BJ (cell line): Measurements from ENCODE around the gene ALMS1. TPM values are rescaled to one million over a fixed set of nuclear protein-coding genes. Genes with fewer than 3 reads are reported as not detected.

Source experiments
- CTCF ChIA-PET: fragments of 350-600 bp; formaldehyde crosslinking; extraction: SDS; loops from one replicate; lab custom pipeline; 2021; ENCODE audit warnings: antibody characterized with exemption, inconsistent platforms; lab: Yijun Ruan, JAX
- POLR2A ChIA-PET: fragments of 300-600 bp; sonication (Branson Sonifier 250); formaldehyde crosslinking; extraction: SDS; loops from one replicate; lab custom pipeline; 2021; ENCODE audit warnings: antibody characterized with exemption; lab: Charles Lee
- DNase-seq: peaks from one replicate; pipeline ENCODE4 v3.0.0-alpha.2; 2011; ENCODE audit warnings: low read depth
- H3K27me3 ChIP-seq: 2 replicates; pipeline ENCODE4 v1.6.0; 2011; ENCODE audit warnings: low read length; ENCODE audit not compliant: control insufficient read depth, insufficient read depth
- H3K36me3 ChIP-seq: 2 replicates; pipeline ENCODE4 v1.5.1; 2011; ENCODE audit warnings: low read length; ENCODE audit not compliant: control insufficient read depth, insufficient read depth
- H3K4me3 ChIP-seq: 2 replicates; pipeline ENCODE4 v1.5.1; 2011; ENCODE audit warnings: low read depth, mild to moderate bottlenecking, control low read depth, low read length
- CTCF ChIP-seq: IDR thresholded peaks from 2 replicates; pipeline ENCODE4 v1.5.1; 2011; ENCODE audit warnings: low read depth, mild to moderate bottlenecking, control low read depth, inconsistent platforms, low read length, moderate library complexity; ENCODE audit not compliant: insufficient read depth
- polyA plus RNA-seq: library from polyadenylated mRNA; depleted of rRNA; stranded (reverse); fragments of >200 nt; gene quantifications from 2 replicates; pipeline ENCODE4 v1.2.3, GENCODE V29; 2011

The ALMS1 gene
- polyA plus RNA-seq, 1 experiment = 10.3 TPM

- TF ChIP-seq CTCF = no peak
- Histone ChIP-seq H3K27me3 (no peaks in the 10 kb centered on the region), H3K36me3 (0 out of 2 replicates have a peak, but pooled peaks cover 2% of the 10 kb centered on the region), H3K4me3 (no peak overlapping the region)
- CTCF ChIA-PET = no interaction called here
- POLR2A ChIA-PET = no interaction called here
- no peak for DNase-seq
These were observed 50.4 kb downstream of the ALMS1 start for GRCh38 chr2:73436019-73436418.

- Histone ChIP-seq H3K4me3 (no peak overlapping the region), H3K27me3 (no peaks in the 10 kb centered on the region), H3K36me3 (peaks cover 2% of the 10 kb centered on the region; the same call in 1 of the 2 replicates)
- no peak for DNase-seq
- ChIA-PET CTCF (no interaction called here), POLR2A (no interaction called here)
- TF ChIP-seq CTCF = no peak
These were observed 58.6 kb downstream of the ALMS1 start for GRCh38 chr2:73444202-73444601.

GRCh38 chr2:73448856-73449255 lies 63.2 kb downstream of the ALMS1 start:
- no peaks in the 10 kb centered on the region for H3K27me3 ChIP-seq
- DNase-seq = no peak
- no peak for TF ChIP-seq CTCF
- no peak overlapping the region for H3K4me3 ChIP-seq
- ChIA-PET CTCF (no interaction called here), POLR2A (no interaction called here)
- peaks cover 6% of the 10 kb centered on the region for H3K36me3 ChIP-seq

- ChIA-PET POLR2A (no interaction called here), CTCF (interaction anchor here (1.3 kb wide), 1 partner anchor 39 kb away, joined by 3 read pairs; no protein-coding TSS in a partner anchor)
- no peak for DNase-seq
- Histone ChIP-seq H3K36me3 (peaks cover 6% of the 10 kb centered on the region), H3K27me3 (no peaks in the 10 kb centered on the region), H3K4me3 (no peak overlapping the region)
- no peak for TF ChIP-seq CTCF
These were observed 63.8 kb downstream of the ALMS1 start for GRCh38 chr2:73449404-73449803.

GRCh38 chr2:73451263-73451972 lies 65.8 kb downstream of the ALMS1 start:
- CTCF ChIA-PET = no interaction called here
- no peak for TF ChIP-seq CTCF
- no peak overlapping the region for H3K4me3 ChIP-seq
- DNase-seq = no peak
- POLR2A ChIA-PET = no interaction called here
- H3K27me3 ChIP-seq = no peaks in the 10 kb centered on the region
- H3K36me3 ChIP-seq = peaks cover 8% of the 10 kb centered on the region
